IPS-18c (cell line): Measurements from ENCODE around the gene PMEPA1.

Experiments
- H3K4me3 ChIP-seq: 2 replicates; pipeline ENCODE4 v1.7.0; 2013; ENCODE audit warnings: low read depth, mild to moderate bottlenecking, low read length, moderate library complexity; ENCODE audit not compliant: insufficient read depth
- H3K9me3 ChIP-seq: one replicate; pipeline ENCODE4 v1.6.1; 2013; ENCODE audit warnings: mild to moderate bottlenecking, low read length, moderate library complexity; ENCODE audit not compliant: control insufficient read depth, insufficient read depth

Gene PMEPA1

GRCh38 chr20:57619051-57619831 is 90.6 kb downstream of the PMEPA1 start:
- no peak overlapping the region for H3K4me3 ChIP-seq
- H3K9me3 ChIP-seq: no peaks in the 10 kb centered on the region

- Histone ChIP-seq H3K4me3 (no peak overlapping the region), H3K9me3 (no peaks in the 10 kb centered on the region)
These were observed 91.1 kb downstream of the PMEPA1 start for GRCh38 chr20:57618764-57619050.

- Histone ChIP-seq H3K4me3 (no peak overlapping the region), H3K9me3 (no peaks in the 10 kb centered on the region)
These were observed 91.6 kb downstream of the PMEPA1 start for GRCh38 chr20:57618091-57618763.

DNA sequence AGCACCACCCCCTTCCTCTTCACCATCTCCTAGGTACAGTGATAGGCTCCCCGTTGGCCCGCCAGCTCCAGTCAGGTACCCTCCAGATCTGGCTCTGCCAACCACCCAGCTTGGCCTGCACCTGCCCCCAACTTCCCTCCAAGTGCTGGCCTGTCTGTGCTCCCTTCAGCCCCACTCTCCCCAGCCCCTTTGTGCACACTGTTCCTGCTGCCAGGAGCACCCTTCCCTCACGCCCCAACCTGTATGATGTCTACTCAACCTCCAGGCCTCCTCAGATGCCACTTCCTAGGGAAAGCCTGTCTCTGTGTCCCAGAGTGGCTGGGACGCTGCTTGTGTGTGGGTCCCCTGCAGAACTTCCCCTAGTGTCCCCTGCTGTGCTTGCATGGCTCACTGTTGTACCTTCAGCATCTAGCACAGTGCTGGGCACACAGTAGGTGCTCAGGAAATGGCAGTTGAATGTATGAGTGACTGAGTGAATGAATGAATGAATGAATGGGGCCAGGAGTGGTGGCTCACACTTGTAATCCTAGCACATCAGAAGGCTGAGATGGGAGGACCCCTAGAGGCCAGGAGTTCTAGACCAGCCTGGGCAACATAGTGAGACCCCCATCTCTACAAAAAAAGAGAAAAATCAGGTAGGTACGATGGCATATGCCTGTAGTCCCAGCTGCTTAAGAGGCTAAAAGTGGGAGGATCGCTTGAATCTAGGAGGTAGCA is 92.6 kb downstream of the PMEPA1 start:
- no peak overlapping the region for H3K4me3 ChIP-seq

GRCh38 chr20:57616143-57616951 is 93.5 kb downstream of the PMEPA1 start:
- Histone ChIP-seq H3K9me3 (no peaks in the 10 kb centered on the region), H3K4me3 (no peak overlapping the region)

More for the DNA sequence above, 92.6 kb downstream of the PMEPA1 start:
- no peaks in the 10 kb centered on the region for H3K9me3 ChIP-seq

GRCh38 chr20:57615445-57615811 is 94.4 kb downstream of the PMEPA1 start:
- H3K9me3 ChIP-seq: no peaks in the 10 kb centered on the region
- no peak overlapping the region for H3K4me3 ChIP-seq

- H3K4me3 ChIP-seq: no peak overlapping the region
- no peaks in the 10 kb centered on the region for H3K9me3 ChIP-seq
These were observed 95.0 kb downstream of the PMEPA1 start for GRCh38 chr20:57614490-57615444.

- Histone ChIP-seq H3K4me3 (no peak overlapping the region), H3K9me3 (no peaks in the 10 kb centered on the region)
These were observed 96.3 kb downstream of the PMEPA1 start for GRCh38 chr20:57613481-57613921.

DNA sequence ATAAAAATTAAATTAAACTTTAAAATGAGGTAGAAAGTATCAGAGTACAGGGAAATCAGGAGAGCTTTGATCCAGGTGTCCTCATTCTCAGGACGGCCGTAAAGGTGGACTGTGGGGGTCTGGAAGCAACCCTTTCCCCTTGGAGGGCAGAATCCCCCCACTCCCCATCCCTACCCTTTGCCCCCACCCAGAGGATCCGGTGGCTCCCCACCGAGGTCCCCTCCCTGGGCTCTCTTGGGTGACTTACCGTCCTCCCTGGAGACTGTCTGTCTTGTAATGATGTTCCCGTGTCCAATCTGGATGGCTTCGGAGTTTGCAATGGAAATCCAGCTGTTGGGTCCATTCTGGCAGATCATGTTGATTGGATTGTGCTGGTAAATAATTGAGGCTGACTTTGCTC is 96.9 kb downstream of the PMEPA1 start:
- no peaks in the 10 kb centered on the region for H3K9me3 ChIP-seq
- no peak overlapping the region for H3K4me3 ChIP-seq

DNA sequence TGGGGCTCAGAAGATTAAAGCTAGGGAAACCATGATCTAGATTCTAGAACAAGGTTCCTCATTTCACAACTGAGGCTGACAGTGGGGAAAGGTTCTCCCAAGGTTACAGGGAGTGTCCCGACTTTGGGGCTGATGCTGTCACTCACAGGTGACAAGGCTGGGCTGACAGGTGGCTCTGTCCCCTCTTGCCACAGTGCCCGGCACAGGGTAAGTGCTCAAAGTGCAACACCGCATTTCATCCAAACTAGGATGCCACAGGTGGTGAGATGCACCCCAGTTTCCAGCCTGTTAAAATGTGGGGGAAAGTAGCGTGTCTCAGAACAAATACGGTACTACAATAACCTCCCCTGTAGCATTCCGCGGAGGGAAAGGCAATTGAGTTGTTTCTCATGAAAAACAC is 97.4 kb downstream of the PMEPA1 start:
- Histone ChIP-seq H3K4me3 (no peak overlapping the region), H3K9me3 (no peaks in the 10 kb centered on the region)

DNA sequence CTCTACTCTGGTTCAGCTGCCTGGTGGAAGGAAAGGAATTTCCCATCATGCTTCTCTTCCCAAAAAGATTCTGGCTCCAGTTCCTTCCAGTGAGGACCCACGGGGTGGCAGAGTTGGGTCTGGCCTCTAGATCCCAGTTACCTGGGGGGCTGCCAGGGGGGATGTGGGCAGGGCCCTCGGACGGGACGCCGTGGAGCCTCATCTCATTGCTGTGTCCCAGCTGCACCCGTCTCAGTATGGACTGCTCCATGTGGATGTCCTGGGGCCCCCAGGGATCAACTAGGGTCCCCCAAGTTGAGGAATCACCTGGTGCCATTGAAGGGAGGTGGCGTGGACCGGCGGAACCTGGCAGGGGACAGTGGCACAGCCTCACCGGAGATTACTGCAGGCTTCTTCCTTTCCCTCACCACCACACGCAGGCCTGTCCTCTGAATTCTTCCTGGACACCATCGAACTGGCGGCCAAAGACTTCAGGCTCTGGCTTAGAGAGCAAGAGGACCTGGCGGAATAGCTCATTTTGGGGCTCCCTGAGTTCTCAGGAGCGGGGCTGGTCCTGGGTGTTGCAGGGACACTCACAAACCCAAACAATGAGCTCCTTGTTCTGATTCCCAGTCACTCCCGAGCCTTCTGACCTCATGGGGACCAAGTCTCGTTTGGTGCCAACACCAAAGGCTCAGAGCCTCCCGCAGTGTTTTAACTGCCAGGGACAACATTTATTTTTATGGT is 98.1 kb downstream of the PMEPA1 start:
- Histone ChIP-seq H3K9me3 (no peaks in the 10 kb centered on the region), H3K4me3 (no peak overlapping the region)

DNA sequence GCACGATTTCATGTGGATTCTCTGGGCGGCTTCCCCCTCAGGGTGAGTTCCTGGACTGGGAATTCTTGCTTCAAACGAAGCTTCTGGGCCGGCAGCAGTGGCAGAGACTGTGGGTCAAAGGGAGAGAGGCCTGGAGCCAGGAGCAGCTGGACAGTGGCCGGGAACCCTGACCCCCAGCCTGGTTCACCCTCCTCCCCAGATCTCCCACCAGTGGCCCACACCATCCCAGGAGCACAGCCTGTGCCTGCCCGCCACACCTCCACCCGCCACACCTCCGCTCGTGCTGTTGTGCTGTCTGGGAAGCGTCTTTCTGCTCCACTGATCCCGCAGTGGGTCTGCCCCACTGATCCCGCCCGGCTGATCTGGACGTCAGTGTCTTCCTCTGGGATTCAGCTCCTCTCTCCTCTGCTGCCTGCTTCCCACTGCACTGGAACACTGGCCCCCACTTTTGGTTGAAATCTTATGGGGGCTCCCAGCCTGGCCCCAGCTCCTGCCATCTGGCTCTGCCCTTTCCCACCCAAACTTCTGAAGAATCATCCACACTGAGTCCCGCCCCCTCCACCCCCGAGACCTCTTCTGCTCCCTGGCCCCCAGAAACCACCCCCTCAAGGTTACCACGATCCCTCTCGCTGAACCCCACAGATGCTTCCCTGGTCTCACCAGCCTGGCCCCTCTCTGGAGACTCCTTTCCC is 99.4 kb downstream of the PMEPA1 start:
- Histone ChIP-seq H3K9me3 (no peaks in the 10 kb centered on the region), H3K4me3 (no peak overlapping the region)

DNA sequence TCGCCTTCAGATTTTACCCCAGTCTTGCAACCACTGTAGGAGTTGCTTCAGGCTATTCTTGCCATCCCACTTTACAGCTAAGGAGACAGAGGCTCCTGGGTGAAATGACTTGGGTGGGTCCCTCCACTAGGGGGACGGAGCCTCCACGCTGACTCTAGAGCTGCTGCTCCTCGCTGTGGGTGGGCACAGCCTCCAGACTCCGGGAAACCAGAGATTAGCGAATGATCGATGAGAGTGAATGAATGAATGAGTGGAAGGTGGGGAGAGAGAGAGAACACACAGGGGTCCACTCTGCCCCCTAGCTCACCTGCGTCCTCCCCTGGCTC is 100.0 kb downstream of the PMEPA1 start:
- H3K4me3 ChIP-seq: no peak overlapping the region
- H3K9me3 ChIP-seq: no peaks in the 10 kb centered on the region

DNA sequence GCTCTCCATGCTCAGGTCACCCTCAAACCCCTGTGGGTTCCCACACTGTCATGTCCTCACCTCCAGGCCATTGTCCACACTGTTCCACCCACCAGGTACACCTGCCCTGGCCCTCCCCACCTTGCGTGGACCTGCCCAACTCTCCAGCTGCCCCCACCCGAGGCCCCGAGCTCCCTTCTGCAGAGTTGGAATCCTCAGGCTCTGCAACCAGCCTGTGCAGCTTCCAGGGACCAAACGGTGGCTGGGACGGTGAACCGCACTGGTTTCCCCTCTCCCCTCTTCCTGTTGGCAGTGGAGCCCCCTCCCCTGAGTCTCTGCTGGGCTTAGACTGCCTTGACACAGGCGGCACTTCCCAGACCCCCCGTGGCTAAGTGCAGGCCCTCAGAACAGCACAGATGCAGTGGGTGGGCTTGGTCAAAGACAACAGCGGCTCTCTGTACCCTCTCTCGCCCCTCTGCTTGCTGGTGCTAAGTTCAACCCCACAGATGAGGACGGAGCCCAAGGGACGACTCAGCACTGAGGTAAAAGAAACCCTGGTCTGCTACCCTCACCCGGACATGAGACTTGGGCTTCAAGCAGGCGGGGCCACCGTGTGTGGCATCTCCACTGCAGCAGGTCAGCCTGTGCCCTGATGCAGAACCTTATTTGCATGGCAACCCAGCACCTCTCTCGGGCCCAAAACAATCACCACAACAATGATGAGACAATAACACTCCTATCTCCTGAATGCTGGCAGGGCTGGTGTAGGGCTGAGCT is 100.6 kb downstream of the PMEPA1 start:
- Histone ChIP-seq H3K9me3 (no peaks in the 10 kb centered on the region), H3K4me3 (no peak overlapping the region)

DNA sequence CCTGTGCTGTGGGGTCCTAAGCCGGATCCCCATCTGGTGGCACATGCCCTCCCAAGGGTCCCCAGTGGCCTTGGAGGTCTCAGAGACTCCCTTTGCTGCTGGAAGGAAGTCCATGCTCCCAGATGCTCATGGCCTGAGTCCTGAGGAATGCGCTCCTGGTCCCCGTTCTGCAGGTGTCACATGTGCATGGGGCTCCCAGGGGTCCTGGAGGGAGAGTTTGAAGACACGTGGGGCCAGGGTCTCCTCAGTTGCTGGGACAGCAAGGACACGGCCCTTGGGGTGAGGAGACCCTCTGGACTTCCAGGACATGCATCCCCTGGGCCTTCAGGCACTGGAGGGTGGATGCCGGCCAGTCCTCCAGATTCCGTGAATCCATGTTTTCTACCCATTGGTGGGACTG is 101.3 kb downstream of the PMEPA1 start:
- H3K9me3 ChIP-seq: no peaks in the 10 kb centered on the region
- no peak overlapping the region for H3K4me3 ChIP-seq
